NB4 (cell line): Measurements from ENCODE around the gene BPIFA3.

Experiments used
- DNase-seq: peaks from one replicate; pipeline ENCODE4 v3.0.0; 2010; ENCODE audit warnings: low read depth
- H3K4me3 ChIP-seq: one replicate; pipeline ENCODE4 v1.5.1; 2011; ENCODE audit warnings: mild to moderate bottlenecking, low read depth, low read length, moderate library complexity
- MYC ChIP-seq: IDR thresholded peaks from 2 replicates; pipeline ENCODE4 v1.6.1; 2011; ENCODE audit warnings: low read depth, low read length
- POLR2A ChIP-seq: IDR thresholded peaks from 2 replicates; pipeline ENCODE4 v1.6.1; 2011; ENCODE audit warnings: mild to moderate bottlenecking; ENCODE audit not compliant: insufficient read length; ENCODE audit errors: extremely low read depth
- TF ChIP-seq, protein P1 (sequence below): IDR thresholded peaks from 2 replicates; pipeline ENCODE4 v1.6.1; 2011; ENCODE audit warnings: low read depth, low read length
- TF ChIP-seq, protein P2 (sequence below): IDR thresholded peaks from one replicate; pipeline ENCODE4 v1.5.1; 2012; ENCODE audit warnings: low read depth, low read length

The BPIFA3 gene

GRCh38 chr20:33275215-33275614, 58.1 kb downstream of the BPIFA3 start:
- no peak overlapping the region for H3K4me3 ChIP-seq
- no peak for DNase-seq
- TF ChIP-seq MYC (no peak), POLR2A (no peak)
- TF ChIP-seq, protein P1, sequence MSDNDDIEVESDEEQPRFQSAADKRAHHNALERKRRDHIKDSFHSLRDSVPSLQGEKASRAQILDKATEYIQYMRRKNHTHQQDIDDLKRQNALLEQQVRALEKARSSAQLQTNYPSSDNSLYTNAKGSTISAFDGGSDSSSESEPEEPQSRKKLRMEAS, result no peak
- TF ChIP-seq, protein P2, sequence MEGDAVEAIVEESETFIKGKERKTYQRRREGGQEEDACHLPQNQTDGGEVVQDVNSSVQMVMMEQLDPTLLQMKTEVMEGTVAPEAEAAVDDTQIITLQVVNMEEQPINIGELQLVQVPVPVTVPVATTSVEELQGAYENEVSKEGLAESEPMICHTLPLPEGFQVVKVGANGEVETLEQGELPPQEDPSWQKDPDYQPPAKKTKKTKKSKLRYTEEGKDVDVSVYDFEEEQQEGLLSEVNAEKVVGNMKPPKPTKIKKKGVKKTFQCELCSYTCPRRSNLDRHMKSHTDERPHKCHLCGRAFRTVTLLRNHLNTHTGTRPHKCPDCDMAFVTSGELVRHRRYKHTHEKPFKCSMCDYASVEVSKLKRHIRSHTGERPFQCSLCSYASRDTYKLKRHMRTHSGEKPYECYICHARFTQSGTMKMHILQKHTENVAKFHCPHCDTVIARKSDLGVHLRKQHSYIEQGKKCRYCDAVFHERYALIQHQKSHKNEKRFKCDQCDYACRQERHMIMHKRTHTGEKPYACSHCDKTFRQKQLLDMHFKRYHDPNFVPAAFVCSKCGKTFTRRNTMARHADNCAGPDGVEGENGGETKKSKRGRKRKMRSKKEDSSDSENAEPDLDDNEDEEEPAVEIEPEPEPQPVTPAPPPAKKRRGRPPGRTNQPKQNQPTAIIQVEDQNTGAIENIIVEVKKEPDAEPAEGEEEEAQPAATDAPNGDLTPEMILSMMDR, result no peak

DNA sequence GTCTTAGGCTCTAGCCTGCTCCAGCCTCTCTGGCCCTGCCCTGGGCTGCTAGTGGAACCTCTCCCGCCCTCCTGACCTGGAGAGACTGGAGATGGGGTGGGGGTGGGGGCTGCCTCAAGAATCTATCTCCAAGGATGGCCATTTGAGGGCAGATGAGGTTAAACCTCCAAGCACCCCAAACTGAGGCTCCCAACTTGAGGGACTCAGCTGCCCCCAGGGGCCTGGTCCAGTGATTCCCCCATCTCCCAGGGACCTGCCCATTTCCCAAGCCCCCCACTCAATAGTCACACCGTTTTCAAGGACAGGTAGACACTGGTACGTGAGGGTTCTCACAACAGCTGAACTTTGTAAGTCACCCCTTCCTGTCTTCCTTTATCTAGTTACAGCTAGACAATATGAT, 58.7 kb downstream of the BPIFA3 start:
- no peak overlapping the region for H3K4me3 ChIP-seq
- TF ChIP-seq POLR2A (no peak), MYC (no peak)
- TF ChIP-seq, protein P1, result no peak
- TF ChIP-seq, protein P2, result no peak
- DNase-seq, result no peak

GRCh38 chr20:33276303-33277113, 59.4 kb downstream of the BPIFA3 start:
- TF ChIP-seq, protein P1, result no peak
- TF ChIP-seq POLR2A (no peak), MYC (no peak)
- TF ChIP-seq, protein P2, result no peak
- DNase-seq, result no peak
- H3K4me3 ChIP-seq, result no peak overlapping the region
